ENCODE data around the gene OBP2A. TPM values are rescaled to one million over a fixed set of nuclear protein-coding genes. Genes with fewer than 3 reads are reported as not detected.

Gene OBP2A
- total and polyA plus RNA-seq, 4 donors = 0.07 TPM; not detected in 3

- Histone ChIP-seq H3K4me3 (no peak overlapping the region), H3K36me3 (ENCODE audit: control insufficient read depth in 4 of 4, insufficient read depth in 4 of 4, low read length in 4 of 4) (no peaks in the 10 kb centered on the region), H3K27me3 (ENCODE audit: control insufficient read depth in 3 of 3, insufficient read depth in 3 of 3, low read length in 2 of 3) (peaks cover 0 to 2% (median 0%) of the 10 kb centered on the region in 3 donors), H3K9ac (ENCODE audit: insufficient read depth in 1 of 2, low read length in 2 of 2) (no peak overlapping the region), H3K9me3 (ENCODE audit: control insufficient read depth in 4 of 4, insufficient read depth in 3 of 4, low read length in 3 of 4) (peaks cover 0 to 5% (median 0%) of the 10 kb centered on the region in 4 donors), H3K27ac (ENCODE audit: low read depth in 1 of 2, low read length in 1 of 2) (no peak overlapping the region), H3K4me1 (ENCODE audit: control insufficient read depth in 5 of 5, insufficient read depth in 5 of 5, low read length in 5 of 5) (no peaks in the 10 kb centered on the region)
- 45 to 59% methylated on average over 11 of the region's 11 CpGs for WGBS, 2 donors
- TF ChIP-seq, protein P1, sequence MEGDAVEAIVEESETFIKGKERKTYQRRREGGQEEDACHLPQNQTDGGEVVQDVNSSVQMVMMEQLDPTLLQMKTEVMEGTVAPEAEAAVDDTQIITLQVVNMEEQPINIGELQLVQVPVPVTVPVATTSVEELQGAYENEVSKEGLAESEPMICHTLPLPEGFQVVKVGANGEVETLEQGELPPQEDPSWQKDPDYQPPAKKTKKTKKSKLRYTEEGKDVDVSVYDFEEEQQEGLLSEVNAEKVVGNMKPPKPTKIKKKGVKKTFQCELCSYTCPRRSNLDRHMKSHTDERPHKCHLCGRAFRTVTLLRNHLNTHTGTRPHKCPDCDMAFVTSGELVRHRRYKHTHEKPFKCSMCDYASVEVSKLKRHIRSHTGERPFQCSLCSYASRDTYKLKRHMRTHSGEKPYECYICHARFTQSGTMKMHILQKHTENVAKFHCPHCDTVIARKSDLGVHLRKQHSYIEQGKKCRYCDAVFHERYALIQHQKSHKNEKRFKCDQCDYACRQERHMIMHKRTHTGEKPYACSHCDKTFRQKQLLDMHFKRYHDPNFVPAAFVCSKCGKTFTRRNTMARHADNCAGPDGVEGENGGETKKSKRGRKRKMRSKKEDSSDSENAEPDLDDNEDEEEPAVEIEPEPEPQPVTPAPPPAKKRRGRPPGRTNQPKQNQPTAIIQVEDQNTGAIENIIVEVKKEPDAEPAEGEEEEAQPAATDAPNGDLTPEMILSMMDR (IDR thresholded peaks at IDR 0.05; ENCODE audit: control extremely low read depth, extremely low read depth) = no peak
- no peak for ATAC-seq (ENCODE audit: insufficient read depth, low FRiP score)
- DNase-seq = no peak
Measured at GRCh38 chr9:135559606-135560005, 13.7 kb downstream of the OBP2A start.

GRCh38 chr9:135561391-135562234, 15.7 kb downstream of the OBP2A start, which contains the start of gene PAEP:
Gene PAEP, plus strand, starts transcription at chr9:135561756.
- Histone ChIP-seq H3K4me3 (no peak within 1 kb of the TSS), H3K36me3 (ENCODE audit: control insufficient read depth in 4 of 4, insufficient read depth in 4 of 4, low read length in 4 of 4) (no peaks in the 10 kb centered on the region), H3K27me3 (ENCODE audit: control insufficient read depth in 3 of 3, insufficient read depth in 3 of 3, low read length in 2 of 3) (no peaks in the 10 kb centered on the region), H3K4me1 (ENCODE audit: control insufficient read depth in 5 of 5, insufficient read depth in 5 of 5, low read length in 5 of 5) (no peaks in the 10 kb centered on the region), H3K27ac (ENCODE audit: low read depth in 1 of 2, low read length in 1 of 2) (no peak within 1 kb of the TSS), H3K9me3 (ENCODE audit: control insufficient read depth in 4 of 4, insufficient read depth in 3 of 4, low read length in 3 of 4) (peaks cover 0 to 5% (median 0%) of the 10 kb centered on the region in 4 donors), H3K9ac (ENCODE audit: insufficient read depth in 1 of 2, low read length in 2 of 2) (no peak within 1 kb of the TSS)
- no peak for DNase-seq
- no peak for ATAC-seq (ENCODE audit: insufficient read depth, low FRiP score)
- TF ChIP-seq, protein P1 (IDR thresholded peaks at IDR 0.05; ENCODE audit: control extremely low read depth, extremely low read depth) = no peak
- WGBS, 2 donors = 84 to 91% methylated on average over 20 of the region's 20 CpGs

DNA sequence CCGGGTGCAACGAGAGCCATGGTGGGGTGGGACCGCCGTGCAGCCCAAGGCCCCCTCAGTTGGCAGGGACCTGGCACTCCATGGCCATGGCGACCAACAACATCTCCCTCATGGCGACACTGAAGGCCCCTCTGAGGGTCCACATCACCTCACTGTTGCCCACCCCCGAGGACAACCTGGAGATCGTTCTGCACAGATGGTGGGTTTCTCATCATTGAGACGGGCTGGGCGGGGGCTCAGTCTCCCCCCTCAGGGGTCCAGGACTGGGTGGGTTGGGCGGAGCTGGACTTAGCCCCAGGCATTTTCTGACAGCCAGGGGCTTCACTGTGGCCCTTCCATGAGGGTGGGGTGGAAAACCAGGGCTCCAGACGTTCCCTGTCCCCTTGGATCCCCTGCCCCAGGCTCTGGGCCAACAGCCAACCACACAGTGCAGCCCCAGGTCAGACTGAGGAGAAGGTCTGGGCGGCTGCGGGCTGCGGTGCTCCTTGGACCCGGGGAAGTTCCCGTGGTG, 16.4 kb downstream of the OBP2A start:
- ATAC-seq (ENCODE audit: insufficient read depth, low FRiP score) (no peak), DNase-seq (no peak)
- no peaks in the 10 kb centered on the region for H3K27me3 ChIP-seq (ENCODE audit: control insufficient read depth in 3 of 3, insufficient read depth in 3 of 3, low read length in 2 of 3)
- WGBS, 2 donors = 84 to 90% methylated on average over 17 of the region's 17 CpGs
- no peaks in the 10 kb centered on the region for H3K36me3 ChIP-seq (ENCODE audit: control insufficient read depth in 4 of 4, insufficient read depth in 4 of 4, low read length in 4 of 4)
- TF ChIP-seq, protein P1 (IDR thresholded peaks at IDR 0.05; ENCODE audit: control extremely low read depth, extremely low read depth) = no peak
- H3K27ac ChIP-seq (ENCODE audit: low read depth in 1 of 2, low read length in 1 of 2) = no peak overlapping the region
- H3K9ac ChIP-seq (ENCODE audit: insufficient read depth in 1 of 2, low read length in 2 of 2) = no peak overlapping the region
- peaks cover 0 to 5% (median 0%) of the 10 kb centered on the region in 4 donors for H3K9me3 ChIP-seq (ENCODE audit: control insufficient read depth in 4 of 4, insufficient read depth in 3 of 4, low read length in 3 of 4)
- H3K4me1 ChIP-seq (ENCODE audit: control insufficient read depth in 5 of 5, insufficient read depth in 5 of 5, low read length in 5 of 5) = no peaks in the 10 kb centered on the region
- H3K4me3 ChIP-seq = no peak overlapping the region
